ENCODE data around the gene INPP5D. TPM values are rescaled to one million over a fixed set of nuclear protein-coding genes. Genes with fewer than 3 reads are reported as not detected.
A peak's percentile ranks its signal among the peaks of the same experiment; 100 is the strongest.
"Not testable (repeated sequence)": the region's sequence is repeated elsewhere in the genome, so short reads cannot be mapped to it uniquely, and the experiment has no call there.

The INPP5D gene
- total RNA-seq, 2 experiments from 2014 or later = 129 to 135 TPM

DNA sequence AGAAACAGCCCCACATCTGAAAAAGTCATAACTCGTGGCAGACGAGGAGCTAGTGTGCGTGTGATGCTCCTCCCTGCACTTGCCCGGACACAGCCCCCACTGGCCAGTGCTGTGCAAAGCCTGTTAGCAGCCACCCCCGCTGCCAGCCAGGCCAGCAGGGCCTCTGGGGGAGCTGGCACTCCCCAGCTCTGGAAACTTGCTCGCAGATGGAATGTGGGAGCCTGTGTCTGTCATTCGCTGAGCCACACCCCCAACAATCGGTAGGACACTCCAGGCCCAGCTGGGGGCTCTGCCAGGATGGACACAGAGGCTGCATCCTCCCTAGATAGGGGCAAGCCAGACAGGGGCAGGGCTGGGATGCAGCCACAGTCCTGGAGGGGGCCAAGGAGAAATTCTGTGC lies 128.9 kb downstream of the INPP5D start:
- DNase-seq = no peak
- no peak overlapping the region for H3K27ac Mint-ChIP-seq
- H3K4me1 Mint-ChIP-seq = peaks cover 6% of the 10 kb centered on the region
- POLR2A ChIA-PET = interaction anchor here (0.5 kb wide), 1 partner anchor 66 kb away, joined by 4 read pairs; no protein-coding TSS in a partner anchor
- ATAC-seq (ENCODE audit: low read depth) = no peak
- H3K4me3 Mint-ChIP-seq = no peak overlapping the region
- H3K36me3 Mint-ChIP-seq = peaks cover 43% of the 10 kb centered on the region
- H3K27me3 Mint-ChIP-seq = no peaks in the 10 kb centered on the region
- H3K9me3 Mint-ChIP-seq = no peaks in the 10 kb centered on the region

DNA sequence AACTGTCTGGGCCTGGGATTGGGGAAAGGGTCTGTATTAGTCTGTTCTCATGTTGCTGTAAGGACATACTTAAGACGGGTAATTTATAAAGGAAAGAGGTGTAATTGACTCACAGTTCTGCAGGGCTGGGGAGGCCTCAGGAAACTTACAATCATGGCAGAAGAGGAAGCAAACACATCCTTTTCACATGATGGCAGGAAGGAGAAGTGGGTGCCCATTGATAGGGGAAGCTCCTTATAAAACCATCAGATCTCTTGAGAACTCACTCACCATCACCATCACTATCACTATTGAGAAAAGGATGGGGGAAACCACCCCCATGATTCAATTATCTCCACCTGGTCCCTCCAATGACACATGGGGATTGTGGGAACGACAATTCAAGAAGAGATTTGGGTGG lies 130.9 kb downstream of the INPP5D start:
- H3K4me1 Mint-ChIP-seq; ATAC-seq (ENCODE audit: low read depth); H3K9me3 Mint-ChIP-seq; DNase-seq; H3K4me3 Mint-ChIP-seq; POLR2A ChIA-PET; H3K27me3 Mint-ChIP-seq: not testable (repeated sequence)
- H3K36me3 Mint-ChIP-seq = peaks cover 41% of the 10 kb centered on the region
- peak overlapping the region; percentile 2 for H3K27ac Mint-ChIP-seq

DNA sequence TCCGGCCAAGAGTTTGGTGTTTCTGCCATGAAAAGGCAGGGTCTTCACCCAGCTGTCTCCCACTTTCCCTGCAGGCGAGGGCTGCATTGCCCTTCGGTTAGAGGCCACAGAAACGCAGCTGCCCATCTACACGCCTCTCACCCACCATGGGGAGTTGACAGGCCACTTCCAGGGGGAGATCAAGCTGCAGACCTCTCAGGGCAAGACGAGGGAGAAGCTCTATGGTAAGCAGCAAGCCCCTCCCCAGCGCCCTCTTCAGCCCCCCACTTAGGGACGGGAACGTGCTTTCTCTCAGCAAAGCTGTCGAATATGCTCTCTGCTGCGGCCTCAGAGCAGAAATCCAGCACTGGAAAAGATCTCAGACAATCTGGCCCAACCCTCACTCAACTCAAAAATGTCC lies 133.6 kb downstream of the INPP5D start:
- no peak for ATAC-seq (ENCODE audit: low read depth)
- H3K4me3 Mint-ChIP-seq = no peak overlapping the region
- H3K36me3 Mint-ChIP-seq = peaks cover 47% of the 10 kb centered on the region
- no peak for DNase-seq
- no peaks in the 10 kb centered on the region for H3K9me3 Mint-ChIP-seq
- H3K27ac Mint-ChIP-seq = no peak overlapping the region
- no peaks in the 10 kb centered on the region for H3K27me3 Mint-ChIP-seq
- peaks cover 6% of the 10 kb centered on the region for H3K4me1 Mint-ChIP-seq
- POLR2A ChIA-PET = no interaction called here

DNA sequence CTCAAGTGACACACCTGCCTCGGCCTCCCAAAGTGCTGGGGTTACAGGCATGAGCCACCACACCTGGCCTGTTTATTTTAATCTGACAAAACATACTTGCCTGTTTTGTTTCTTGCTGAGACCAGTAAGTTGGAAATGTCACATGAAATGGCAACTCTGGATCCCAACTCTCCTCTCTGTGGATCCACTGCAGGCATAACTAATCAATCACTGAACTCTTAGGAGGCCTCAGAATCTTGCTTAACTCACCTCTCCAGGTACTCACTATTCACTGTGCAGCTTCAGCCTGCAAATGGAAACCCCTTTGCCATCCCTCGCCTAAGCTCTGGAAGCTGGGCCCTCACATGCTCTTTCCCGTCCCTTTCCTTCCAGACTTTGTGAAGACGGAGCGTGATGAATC lies 134.9 kb downstream of the INPP5D start:
- Mint-ChIP-seq H3K36me3 (peaks cover 46% of the 10 kb centered on the region), H3K4me1 (peaks cover 4% of the 10 kb centered on the region), H3K9me3 (no peaks in the 10 kb centered on the region), H3K27me3 (no peaks in the 10 kb centered on the region), H3K27ac (no peak overlapping the region), H3K4me3 (no peak overlapping the region)
- ATAC-seq (ENCODE audit: low read depth) (no peak), DNase-seq (no peak)
- POLR2A ChIA-PET = no interaction called here

- POLR2A ChIA-PET = no interaction called here
- ATAC-seq (ENCODE audit: low read depth) (no peak), DNase-seq (no peak)
Measured at GRCh38 chr2:233197022-233197421, 136.9 kb downstream of the INPP5D start.

DNA sequence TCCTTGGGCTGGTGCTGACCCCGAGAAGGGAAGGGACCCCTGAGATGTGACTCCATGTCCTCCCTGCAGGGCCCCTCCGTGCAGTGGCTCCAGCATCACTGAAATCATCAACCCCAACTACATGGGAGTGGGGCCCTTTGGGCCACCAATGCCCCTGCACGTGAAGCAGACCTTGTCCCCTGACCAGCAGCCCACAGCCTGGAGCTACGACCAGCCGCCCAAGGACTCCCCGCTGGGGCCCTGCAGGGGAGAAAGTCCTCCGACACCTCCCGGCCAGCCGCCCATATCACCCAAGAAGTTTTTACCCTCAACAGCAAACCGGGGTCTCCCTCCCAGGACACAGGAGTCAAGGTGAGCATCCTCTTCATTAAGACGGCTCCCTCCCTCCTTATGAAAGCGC lies 137.9 kb downstream of the INPP5D start:
- POLR2A ChIA-PET = no interaction called here
- Mint-ChIP-seq H3K4me3 (no peak overlapping the region), H3K27me3 (no peaks in the 10 kb centered on the region), H3K9me3 (peaks cover 3% of the 10 kb centered on the region), H3K4me1 (no peaks in the 10 kb centered on the region), H3K27ac (no peak overlapping the region), H3K36me3 (peaks cover 55% of the 10 kb centered on the region)
- DNase-seq (no peak), ATAC-seq (ENCODE audit: low read depth) (no peak)

More at GRCh38 chr2:233197022-233197421, 136.9 kb downstream of the INPP5D start:
- no peaks in the 10 kb centered on the region for H3K9me3 Mint-ChIP-seq
- H3K27ac Mint-ChIP-seq = peak overlapping the region; percentile 46
- no peaks in the 10 kb centered on the region for H3K4me1 Mint-ChIP-seq
- no peaks in the 10 kb centered on the region for H3K27me3 Mint-ChIP-seq
- no peak overlapping the region for H3K4me3 Mint-ChIP-seq
- peaks cover 50% of the 10 kb centered on the region for H3K36me3 Mint-ChIP-seq

GRCh38 chr2:233199870-233200269 lies 139.7 kb downstream of the INPP5D start:
- Mint-ChIP-seq H3K27me3 (no peaks in the 10 kb centered on the region), H3K4me1 (no peaks in the 10 kb centered on the region), H3K27ac (no peak overlapping the region), H3K4me3 (no peak overlapping the region), H3K9me3 (peaks cover 3% of the 10 kb centered on the region), H3K36me3 (peaks cover 66% of the 10 kb centered on the region)
- POLR2A ChIA-PET = interaction anchor here (0.5 to 1.0 kb wide), 3 partner anchors 34 to 126 kb away, joined by 3 to 7 read pairs (median 7); no protein-coding TSS in a partner anchor
- ATAC-seq (ENCODE audit: low read depth) (no peak), DNase-seq (no peak)

DNA sequence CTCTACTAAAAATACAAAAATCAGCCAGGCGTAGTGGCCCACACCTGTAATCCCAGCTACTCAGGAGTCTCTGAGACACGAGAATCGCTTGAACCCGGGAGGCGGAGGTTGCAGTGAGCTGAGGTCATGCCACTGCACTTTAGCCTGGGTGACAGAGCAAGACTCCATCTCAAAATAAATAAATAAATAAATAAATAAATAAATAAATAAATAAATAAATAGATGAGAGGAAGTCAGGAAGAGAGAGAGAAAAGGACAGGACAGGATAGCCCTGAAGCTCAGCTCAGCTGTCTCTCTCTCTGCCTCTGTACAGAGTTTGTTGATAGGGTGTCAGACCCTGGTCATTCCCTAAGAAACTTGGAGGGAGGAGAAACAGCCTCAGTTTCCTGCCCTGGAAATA lies 140.6 kb downstream of the INPP5D start:
- not testable (repeated sequence) for H3K9me3 Mint-ChIP-seq; H3K4me3 Mint-ChIP-seq; H3K4me1 Mint-ChIP-seq; DNase-seq; H3K27ac Mint-ChIP-seq; H3K27me3 Mint-ChIP-seq; ATAC-seq (ENCODE audit: low read depth)
- H3K36me3 Mint-ChIP-seq = peaks cover 68% of the 10 kb centered on the region
- POLR2A ChIA-PET = interaction anchor here (0.9 to 1.0 kb wide), 2 partner anchors 21 to 33 kb away, joined by 3 to 7 read pairs; no protein-coding TSS in a partner anchor

DNA sequence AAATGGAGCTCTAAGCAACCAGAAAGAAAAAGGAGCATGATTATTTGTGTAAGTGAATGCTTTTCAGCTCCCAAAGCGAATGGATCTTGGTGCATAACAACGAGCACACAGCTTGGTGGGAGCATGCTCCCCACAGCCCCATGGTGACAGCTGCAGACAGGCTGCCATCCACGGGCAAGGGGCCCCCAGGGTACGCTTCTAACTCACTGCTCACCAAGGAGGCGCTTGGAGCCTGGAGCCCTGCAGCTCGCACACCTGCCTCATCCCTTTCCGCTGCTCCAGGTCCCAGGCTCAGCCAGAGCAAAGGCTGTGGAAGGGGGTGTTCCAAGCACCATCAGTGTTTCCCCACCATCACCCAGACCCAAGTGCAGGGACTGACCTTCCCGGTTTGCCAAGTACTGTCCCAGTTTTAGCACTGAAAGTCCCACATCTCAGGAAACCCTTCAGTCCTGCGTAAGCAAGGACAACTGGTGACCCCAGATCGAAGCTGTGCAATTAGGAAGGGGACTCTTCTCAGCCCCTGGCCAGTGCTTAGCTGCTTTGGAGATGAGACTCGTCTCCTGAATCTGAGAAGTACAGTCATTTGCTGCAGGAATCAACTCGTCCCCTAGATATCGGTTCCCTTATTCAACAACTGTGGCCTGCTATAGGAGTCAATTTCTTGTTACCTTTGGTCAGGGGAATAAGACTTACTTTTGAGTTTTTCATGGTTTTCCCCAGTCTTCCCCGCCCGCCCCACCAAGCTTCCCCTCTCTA lies 141.3 kb downstream of the INPP5D start:
- no peak for ATAC-seq (ENCODE audit: low read depth)

DNA sequence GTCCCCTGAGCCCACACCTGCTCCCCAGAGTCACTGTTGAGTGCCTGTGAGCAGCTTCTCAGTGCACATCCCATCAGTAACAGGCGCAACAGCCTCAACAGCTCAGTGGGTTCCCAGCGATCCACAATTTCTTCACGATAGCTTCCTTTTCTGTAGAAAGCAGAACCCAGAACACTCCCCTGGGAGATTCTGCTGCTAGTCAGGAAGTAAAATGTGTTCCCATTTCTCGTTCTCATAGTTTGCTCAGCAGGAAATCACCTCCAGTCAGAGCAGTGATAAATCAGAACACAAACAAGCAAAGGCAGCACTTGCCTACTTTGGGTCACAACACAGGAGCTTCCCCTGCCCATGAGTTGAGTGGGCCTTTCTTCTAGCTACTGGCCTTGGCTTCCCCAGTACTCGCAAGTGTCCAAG lies 142.4 kb downstream of the INPP5D start:
- H3K27ac Mint-ChIP-seq = peak overlapping the region; percentile 68
- H3K4me3 Mint-ChIP-seq = no peak overlapping the region
- POLR2A ChIA-PET = no interaction called here
- peaks cover 3% of the 10 kb centered on the region for H3K9me3 Mint-ChIP-seq
- DNase-seq (no peak), ATAC-seq (ENCODE audit: low read depth) (no peak)
- no peaks in the 10 kb centered on the region for H3K27me3 Mint-ChIP-seq
- peaks cover 62% of the 10 kb centered on the region for H3K36me3 Mint-ChIP-seq
- peaks cover 1% of the 10 kb centered on the region for H3K4me1 Mint-ChIP-seq

More for the DNA sequence above, 141.3 kb downstream of the INPP5D start:
- DNase-seq = no peak
- no peaks in the 10 kb centered on the region for H3K27me3 Mint-ChIP-seq
- POLR2A ChIA-PET = interaction anchor here (0.9 kb wide), 1 partner anchor 21 kb away, joined by 3 read pairs; no protein-coding TSS in a partner anchor
- H3K27ac Mint-ChIP-seq = no peak overlapping the region
- no peak overlapping the region for H3K4me3 Mint-ChIP-seq
- H3K9me3 Mint-ChIP-seq = peaks cover 3% of the 10 kb centered on the region
- no peaks in the 10 kb centered on the region for H3K4me1 Mint-ChIP-seq
- peaks cover 68% of the 10 kb centered on the region for H3K36me3 Mint-ChIP-seq

- Mint-ChIP-seq H3K4me3 (no peak overlapping the region), H3K36me3 (peaks cover 58% of the 10 kb centered on the region), H3K9me3 (peaks cover 3% of the 10 kb centered on the region), H3K27ac (peak overlapping the region; percentile 68), H3K27me3 (no peaks in the 10 kb centered on the region), H3K4me1 (peaks cover 4% of the 10 kb centered on the region)
- POLR2A ChIA-PET = no interaction called here
- no peak for DNase-seq
- ATAC-seq (ENCODE audit: low read depth) = no peak
Measured at GRCh38 chr2:233203060-233203459, 142.9 kb downstream of the INPP5D start.

DNA sequence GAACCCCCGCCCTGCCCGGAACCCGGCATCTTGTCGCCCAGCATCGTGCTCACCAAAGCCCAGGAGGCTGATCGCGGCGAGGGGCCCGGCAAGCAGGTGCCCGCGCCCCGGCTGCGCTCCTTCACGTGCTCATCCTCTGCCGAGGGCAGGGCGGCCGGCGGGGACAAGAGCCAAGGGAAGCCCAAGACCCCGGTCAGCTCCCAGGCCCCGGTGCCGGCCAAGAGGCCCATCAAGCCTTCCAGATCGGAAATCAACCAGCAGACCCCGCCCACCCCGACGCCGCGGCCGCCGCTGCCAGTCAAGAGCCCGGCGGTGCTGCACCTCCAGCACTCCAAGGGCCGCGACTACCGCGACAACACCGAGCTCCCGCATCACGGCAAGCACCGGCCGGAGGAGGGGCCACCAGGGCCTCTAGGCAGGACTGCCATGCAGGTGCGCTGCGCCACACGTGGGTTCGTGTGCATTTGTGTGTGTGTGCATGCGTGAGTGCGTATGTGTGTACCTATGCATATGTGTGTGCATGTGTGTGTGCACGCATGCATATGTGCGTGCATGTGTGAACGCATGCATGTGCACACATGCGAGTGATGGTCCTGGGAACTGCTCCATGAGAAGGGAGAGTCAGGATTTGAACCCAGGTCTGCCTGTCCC lies 144.3 kb downstream of the INPP5D start:
- POLR2A ChIA-PET = no interaction called here
- no peak for DNase-seq
- peaks cover 3% of the 10 kb centered on the region for H3K9me3 Mint-ChIP-seq
- H3K27ac Mint-ChIP-seq = no peak overlapping the region
- no peak overlapping the region for H3K4me3 Mint-ChIP-seq
- peaks cover 56% of the 10 kb centered on the region for H3K36me3 Mint-ChIP-seq
- no peaks in the 10 kb centered on the region for H3K27me3 Mint-ChIP-seq
- peaks cover 8% of the 10 kb centered on the region for H3K4me1 Mint-ChIP-seq
- ATAC-seq (ENCODE audit: low read depth) = no peak

DNA sequence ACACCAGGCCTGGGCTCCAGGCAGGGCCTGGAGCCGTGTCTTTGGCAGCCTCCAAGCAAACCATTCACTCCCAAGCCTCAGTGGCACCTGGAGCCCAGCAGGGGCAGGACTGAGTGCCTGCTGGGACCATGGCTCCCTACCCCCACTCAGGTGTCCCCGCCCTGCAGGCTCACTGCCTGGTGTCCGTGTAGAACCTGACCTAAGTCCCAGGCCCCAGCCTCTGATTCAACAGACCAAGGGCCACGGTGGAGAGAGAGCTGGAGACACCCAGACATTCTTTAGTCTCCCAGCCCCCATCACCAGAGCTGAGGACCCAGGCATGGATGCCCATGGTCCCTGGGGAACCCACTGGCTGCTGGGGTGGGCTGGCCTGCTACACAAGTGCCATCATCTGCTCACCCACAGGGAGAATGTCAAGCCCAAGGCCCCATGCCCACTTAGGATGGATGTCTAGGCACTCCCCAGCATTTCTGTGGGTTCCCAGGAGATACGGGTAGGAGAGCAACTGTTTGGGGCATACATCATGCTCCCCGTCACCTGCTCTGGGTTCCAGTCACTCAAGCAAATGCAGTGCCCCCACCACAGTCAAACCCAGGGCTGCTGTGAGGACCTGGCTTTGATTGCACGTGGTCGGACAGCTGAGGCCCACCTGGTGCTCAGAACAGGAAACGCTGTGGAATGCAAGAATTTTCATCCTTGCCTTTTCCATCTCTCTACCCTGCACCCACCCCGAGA lies 148.4 kb downstream of the INPP5D start:
- ATAC-seq (ENCODE audit: low read depth) (no peak), DNase-seq (no peak)
- Mint-ChIP-seq H3K27ac (peak overlapping the region; percentile 44), H3K9me3 (no peaks in the 10 kb centered on the region), H3K4me1 (peaks cover 10% of the 10 kb centered on the region), H3K36me3 (peaks cover 23% of the 10 kb centered on the region), H3K27me3 (no peaks in the 10 kb centered on the region), H3K4me3 (no peak overlapping the region)
- POLR2A ChIA-PET = no interaction called here
